ENCODE data around the gene ATP6V0B.
A peak's percentile ranks its signal among the peaks of the same experiment; 100 is the strongest.

ATP6V0B gene

DNA sequence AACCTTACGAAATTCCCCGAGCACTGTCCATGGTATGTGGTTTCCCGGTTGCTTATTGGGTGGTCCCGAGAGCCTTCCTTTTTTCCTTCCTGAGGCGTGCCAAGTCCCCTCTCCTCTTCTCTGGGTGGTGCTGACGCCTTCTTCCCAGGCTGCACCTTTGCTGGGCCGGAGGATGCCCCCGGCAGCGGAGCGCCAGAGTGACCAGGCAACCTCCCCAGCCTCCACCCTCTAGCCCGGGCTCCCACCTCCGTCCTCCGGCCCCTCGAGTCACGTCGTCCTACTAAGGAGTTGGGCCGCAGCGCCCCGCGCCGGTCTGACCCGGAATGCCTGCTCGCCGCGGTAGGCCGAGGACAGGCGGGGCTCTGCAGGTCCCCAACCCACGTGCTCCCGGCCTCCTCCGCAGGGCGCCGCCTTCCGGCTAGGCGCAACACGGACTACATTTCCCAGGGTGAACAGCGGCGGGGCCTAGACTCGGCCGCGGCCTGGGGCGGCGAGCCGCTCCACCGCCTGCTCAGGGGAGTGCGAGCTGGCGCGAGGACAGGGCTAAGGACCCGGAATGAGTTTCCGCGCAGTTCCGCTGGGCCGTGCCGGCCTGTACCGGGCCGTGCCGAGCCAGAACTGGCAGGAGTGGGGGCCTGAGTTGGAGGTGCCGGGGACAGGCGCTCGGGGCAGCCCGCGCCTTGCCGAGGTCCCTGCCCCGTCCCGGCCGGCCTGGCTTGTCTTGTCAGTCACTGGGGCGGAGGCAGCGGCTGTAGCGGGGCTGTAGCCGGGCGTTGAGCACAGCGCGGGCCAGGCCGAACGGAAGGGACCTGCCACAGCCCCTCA, 28.3 kb upstream of the ATP6V0B start, which contains the start of gene IPO13:
Gene IPO13, plus strand, starts transcription at position 715 of the 825 bp plus-strand sequence. CDS start 651 bp downstream, outside the sequence.
- DNase-seq (ENCODE audit: low read depth): peak; percentile 89

DNA sequence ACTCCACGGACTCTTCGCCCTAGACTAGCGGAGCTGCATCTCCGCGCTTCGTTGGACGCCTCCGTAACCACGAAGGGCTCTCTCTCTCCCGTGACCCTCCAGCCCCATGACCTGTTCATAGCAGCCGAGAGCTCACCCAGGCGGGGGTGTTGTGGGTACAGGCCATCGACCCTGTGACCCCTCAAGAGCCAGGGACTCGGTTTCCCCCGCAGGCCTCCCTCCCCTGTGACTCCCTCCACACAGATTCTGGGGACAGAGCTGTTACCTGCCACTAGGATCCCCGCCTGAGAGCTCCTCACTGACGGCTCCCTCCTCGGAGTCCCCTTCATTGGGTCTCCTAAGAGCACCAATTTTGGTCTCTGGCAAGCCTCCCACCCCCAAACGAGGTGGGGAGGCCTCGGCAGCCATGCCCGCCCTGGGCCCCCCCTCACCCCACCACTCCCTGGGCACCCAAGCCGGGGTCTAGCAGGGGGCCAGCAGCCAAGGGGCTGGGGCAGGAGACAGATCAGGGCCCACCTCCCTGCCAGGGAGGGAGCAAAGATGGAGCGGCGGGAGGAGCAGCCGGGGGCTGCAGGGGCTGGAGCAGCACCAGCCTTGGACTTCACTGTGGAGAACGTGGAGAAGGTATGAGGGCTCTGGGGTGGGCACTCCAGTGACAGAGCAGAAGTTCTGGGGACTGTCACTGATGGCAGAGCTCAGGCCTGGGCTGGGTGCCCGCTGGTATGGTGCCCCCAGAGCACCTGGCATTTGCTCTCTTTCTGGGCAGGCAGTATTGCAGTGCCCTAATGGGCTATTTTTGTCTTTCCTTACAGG, 27.5 kb upstream of the ATP6V0B start:
- DNase-seq (ENCODE audit: low read depth): no peak

DNA sequence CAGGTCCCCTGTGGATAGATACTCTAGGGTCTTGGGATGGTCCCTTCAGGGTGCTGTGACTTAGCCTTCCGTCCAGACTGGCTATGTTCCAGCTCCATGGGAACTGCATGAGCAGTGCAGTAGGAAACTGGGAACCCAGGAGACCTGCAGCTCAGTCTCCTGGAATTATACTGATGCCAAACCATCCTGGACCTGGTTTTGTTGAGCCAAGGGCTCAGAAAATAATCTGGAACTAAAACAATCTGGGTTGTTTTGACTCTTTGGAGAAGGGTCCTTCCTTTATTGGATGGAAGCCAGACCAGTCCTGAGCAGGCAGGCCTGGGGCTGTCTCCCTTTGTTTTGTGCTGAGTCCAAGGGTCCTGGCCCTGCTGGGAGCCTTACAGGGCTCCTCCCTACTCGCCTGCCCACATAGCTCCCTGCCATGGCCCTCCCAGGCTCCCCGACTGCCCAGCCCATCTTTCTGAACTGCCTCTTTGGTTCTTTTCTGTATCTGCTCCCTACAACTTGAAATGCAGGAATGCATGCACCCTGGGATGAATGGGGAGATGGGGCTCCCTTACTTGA, 26.8 kb upstream of the ATP6V0B start:
- DNase-seq (ENCODE audit: low read depth): no peak

DNA sequence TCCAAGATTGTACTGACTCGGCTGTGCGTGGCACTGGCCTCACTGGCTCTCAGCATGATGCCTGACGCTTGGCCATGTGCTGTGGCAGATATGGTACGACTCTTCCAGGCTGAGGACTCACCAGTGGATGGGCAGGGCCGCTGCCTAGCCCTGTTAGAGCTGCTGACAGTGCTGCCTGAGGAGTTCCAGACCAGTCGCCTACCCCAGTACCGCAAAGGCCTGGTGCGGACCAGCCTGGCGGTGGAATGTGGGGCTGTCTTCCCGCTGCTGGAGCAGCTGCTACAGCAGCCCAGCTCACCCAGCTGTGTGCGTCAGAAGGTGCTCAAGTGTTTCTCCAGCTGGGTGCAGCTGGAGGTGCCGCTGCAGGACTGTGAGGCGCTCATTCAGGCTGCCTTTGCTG, 25.1 kb upstream of the ATP6V0B start:
- DNase-seq (ENCODE audit: low read depth): no peak

- DNase-seq (ENCODE audit: low read depth): no peak
Observed at GRCh38 chr1:43951021-43951985, 23.5 kb upstream of the ATP6V0B start.

GRCh38 chr1:43952731-43953346, 21.9 kb upstream of the ATP6V0B start:
- no peak for DNase-seq (ENCODE audit: low read depth)

GRCh38 chr1:43953361-43953760, 21.4 kb upstream of the ATP6V0B start:
- DNase-seq (ENCODE audit: low read depth): no peak

- no peak for DNase-seq (ENCODE audit: low read depth)
Observed at GRCh38 chr1:43954036-43954435, 20.7 kb upstream of the ATP6V0B start.

DNA sequence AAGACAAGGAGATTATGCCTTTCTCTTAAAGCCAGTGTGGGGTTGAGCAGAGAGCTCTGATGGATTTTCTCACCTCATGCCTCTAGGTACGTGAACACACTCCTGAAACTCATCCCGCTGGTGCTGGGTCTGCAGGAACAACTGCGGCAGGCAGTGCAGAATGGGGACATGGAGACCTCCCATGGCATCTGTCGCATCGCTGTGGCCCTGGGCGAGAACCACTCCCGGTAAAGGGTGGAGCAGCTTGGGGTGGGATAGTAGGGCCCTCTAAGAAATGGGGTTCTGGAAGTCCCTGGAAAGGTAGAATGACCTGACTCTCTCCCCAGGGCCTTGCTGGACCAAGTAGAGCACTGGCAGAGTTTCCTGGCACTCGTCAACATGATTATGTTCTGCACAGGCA, 18.5 kb upstream of the ATP6V0B start:
- DNase-seq (ENCODE audit: low read depth): no peak

- DNase-seq (ENCODE audit: low read depth): no peak
Observed at GRCh38 chr1:43957407-43958040, 17.2 kb upstream of the ATP6V0B start.

DNA sequence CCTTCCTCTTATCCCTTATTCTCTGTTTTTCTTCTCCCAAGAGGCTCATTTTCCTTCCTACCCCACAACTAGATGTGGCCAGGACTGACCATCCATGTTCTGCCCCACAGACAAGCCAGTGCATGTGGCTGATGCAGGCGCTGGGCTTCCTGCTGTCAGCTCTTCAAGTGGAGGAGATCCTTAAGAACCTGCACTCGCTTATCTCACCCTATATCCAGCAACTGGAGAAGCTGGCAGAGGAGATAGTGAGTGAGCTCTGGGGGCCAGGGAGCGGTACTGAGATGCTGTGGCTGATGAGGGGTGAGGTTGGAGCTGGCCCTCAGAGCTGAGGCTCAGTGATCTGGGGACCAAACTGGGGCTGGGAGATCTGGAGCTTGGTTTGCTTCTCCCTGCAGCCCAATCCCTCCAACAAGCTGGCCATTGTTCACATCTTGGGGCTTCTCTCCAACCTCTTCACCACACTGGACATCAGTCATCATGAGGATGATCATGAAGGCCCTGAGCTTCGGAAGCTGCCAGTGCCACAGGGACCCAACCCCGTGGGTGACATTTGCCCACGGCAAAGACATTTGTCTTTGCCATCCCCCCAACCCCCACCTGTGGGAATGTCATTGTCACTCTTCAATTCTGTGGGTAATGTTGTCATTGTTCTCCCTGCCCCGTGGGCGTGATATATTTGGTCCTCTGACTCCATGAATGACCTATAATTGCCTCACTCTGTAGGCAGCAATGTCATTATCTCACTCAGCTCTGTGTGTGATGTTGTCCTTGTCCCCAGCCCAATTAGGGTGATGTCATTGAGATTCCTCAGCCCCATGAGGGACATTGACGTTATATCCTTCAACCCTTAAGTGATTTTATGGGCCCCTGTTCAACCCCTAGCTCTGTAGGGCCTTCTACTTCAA, 16.2 kb upstream of the ATP6V0B start:
- DNase-seq (ENCODE audit: low read depth): no peak

DNA sequence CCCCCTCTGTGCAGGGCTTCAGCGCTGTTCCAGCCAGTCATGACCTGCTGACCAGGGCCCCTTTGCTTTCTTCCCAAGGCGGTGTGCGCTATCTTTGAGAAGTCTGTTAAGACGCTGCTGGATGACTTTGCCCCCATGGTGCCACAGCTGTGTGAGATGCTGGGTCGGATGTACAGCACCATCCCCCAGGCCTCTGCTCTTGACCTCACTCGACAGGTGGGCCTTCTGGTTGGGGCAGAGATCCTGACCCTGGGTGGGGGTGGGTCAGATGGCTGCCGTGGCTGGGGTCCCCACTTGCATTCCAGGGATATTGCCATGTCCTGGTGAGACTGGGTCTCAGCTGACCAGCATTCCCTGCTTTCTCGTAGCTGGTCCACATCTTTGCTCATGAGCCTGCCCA, 14.0 kb upstream of the ATP6V0B start:
- no peak for DNase-seq (ENCODE audit: low read depth)

DNA sequence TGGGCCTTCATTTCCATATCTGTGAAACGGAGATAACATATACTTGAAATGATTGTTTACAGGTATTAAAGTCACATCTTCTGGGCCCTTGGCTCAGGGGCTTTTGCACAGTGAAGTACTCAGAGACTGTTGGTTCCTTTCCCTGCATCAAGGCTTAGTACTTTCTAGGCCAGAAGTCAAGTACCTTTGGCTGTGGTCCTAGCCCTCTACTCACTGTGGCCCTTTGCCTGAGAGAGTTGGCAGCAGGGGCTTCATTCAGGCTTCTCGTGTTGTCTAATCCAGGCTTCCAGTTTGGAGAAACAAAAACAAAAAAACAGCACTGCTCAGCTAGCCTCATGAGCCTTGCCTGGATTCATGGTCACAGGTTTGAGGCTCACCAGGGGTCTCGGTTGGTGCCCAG, 13.1 kb upstream of the ATP6V0B start:
- no peak for DNase-seq (ENCODE audit: low read depth)

- no peak for DNase-seq (ENCODE audit: low read depth)
Observed at GRCh38 chr1:43962324-43962723, 12.4 kb upstream of the ATP6V0B start.

DNA sequence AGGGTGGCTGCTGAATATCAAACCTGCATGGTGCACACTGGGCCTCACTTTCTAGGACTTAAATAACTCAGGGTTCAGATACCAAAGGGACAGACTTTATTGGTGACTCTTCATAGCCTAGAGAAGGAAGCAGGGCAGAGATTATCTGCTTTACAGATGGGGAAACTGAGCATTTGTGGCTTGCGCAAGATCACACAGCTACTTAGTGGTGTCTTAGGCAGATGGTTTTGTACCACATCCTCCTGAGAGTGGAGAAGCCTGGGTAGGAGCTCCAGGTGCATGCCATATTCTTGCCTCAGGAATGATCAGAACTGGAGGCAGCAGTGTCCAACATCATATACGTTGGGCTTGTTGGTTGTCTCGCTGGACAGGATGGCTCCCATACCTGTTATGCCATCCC, 11.8 kb upstream of the ATP6V0B start:
- DNase-seq (ENCODE audit: low read depth): no peak

DNA sequence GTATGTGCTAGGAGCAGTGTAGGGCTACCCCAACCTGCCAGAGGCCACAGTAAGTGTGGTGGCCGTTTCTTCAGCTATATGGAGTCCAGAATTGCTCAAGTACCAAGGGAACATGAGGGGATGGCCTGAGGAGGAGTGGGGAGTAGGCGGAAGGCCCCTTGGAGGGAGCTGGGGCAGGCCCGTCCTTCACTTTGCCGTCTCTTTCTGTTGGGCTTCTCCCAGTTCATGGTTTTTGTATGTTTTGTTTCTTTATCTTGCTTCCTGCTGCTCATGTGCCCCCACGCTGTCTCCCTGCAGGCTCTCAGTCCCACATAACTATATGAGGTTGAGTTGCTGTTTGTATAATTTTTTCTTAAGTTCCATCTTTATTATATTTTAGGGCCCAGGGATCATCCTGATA, 10.9 kb upstream of the ATP6V0B start:
- no peak for DNase-seq (ENCODE audit: low read depth)

DNA sequence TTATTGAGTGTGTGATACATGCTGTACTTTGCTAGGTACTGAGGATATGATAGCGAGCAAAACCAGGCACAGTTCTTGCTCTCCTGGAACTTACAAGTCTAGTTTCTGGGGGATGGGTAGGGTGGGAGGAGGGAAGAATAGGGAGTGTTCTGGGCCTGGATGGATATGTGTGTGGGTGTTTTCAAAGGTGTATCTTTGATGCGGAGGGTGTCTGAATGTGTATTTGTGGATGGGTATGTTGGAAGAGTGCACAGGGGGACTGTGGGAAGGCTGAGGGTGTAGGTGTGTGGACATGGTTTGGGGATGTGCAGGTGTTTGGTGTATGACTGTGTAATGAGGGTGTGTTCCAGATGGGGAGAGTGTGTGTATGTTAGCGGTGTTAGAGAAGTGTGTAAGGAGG, 9.4 kb upstream of the ATP6V0B start:
- no peak for DNase-seq (ENCODE audit: low read depth)

- no peak for DNase-seq (ENCODE audit: low read depth)
Observed at GRCh38 chr1:43968348-43968948, 6.3 kb upstream of the ATP6V0B start.

DNA sequence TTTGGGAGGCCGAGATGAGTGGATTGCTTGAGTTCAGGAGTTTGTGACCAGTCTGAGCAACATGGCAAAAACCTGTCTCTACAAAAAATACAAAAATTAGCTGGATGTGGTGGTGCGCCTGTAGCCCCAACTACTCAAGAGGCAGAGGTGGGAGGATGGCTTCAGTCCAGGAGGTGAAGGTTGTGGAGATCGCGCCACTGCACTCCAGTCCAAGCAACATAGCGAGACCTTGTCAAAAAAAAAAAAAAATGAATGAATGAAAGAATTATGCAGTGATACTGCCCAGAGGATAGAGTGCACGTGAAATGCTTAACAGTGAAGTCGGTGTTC, 5.4 kb upstream of the ATP6V0B start:
- no peak for DNase-seq (ENCODE audit: low read depth)

Data from HS-27A (cell line).